ENCODE measurements around the gene MAS1. TPM values are rescaled to one million over a fixed set of nuclear protein-coding genes. Genes with fewer than 3 reads are reported as not detected.

The MAS1 gene
- total RNA-seq, 4 donors from 2014 or later: under 0.01 to 0.58 (median 0.43) TPM

DNA sequence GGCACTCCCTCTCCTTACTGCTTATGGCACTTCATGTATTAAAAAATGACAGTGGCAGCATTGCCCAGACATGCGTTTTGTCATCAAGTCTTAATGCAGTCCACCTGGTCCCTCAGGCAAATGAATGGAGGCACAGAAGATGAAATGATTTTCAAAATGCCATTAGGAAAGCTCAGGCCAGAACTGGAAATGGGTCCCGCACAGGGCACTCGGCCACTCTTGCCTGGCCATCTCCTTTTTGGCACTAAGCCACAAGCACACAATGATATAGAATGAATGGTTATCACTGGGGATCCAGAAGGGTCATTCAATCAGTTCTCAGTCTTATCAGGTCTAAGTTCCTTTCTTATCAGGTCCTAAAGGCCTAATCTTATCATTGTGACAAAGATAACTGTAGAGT is 15.6 kb downstream of the MAS1 start:
- no peak for DNase-seq
- intact Hi-C loops (cut with DNase I; ENCODE audit: low total_unique reads): no loop called here
- no peak for TF ChIP-seq POLR2A (IDR thresholded peaks at IDR 0.05)
- TF ChIP-seq, protein P1, sequence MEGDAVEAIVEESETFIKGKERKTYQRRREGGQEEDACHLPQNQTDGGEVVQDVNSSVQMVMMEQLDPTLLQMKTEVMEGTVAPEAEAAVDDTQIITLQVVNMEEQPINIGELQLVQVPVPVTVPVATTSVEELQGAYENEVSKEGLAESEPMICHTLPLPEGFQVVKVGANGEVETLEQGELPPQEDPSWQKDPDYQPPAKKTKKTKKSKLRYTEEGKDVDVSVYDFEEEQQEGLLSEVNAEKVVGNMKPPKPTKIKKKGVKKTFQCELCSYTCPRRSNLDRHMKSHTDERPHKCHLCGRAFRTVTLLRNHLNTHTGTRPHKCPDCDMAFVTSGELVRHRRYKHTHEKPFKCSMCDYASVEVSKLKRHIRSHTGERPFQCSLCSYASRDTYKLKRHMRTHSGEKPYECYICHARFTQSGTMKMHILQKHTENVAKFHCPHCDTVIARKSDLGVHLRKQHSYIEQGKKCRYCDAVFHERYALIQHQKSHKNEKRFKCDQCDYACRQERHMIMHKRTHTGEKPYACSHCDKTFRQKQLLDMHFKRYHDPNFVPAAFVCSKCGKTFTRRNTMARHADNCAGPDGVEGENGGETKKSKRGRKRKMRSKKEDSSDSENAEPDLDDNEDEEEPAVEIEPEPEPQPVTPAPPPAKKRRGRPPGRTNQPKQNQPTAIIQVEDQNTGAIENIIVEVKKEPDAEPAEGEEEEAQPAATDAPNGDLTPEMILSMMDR (IDR thresholded peaks at IDR 0.05): no peak

DNA sequence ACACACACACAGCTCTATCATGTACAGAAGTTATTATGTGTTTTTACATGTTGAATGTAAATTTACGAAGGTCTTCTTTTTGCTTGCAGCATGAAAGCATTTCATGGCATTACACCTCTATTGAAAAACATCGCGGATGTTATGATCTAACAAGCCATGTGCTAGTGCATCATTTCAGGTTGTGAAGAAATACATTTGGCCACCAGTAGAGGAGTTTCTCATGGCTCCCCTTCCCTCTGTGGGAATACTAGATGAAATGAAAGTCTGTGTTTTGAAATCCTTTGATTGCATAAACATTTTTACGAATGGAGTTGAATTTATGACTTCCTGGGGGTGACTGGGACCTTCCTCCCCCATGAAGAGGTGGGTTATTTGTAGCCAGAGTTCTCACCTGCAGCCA is 17.7 kb downstream of the MAS1 start:
- no peaks in the 10 kb centered on the region for H3K9me3 ChIP-seq
- intact Hi-C loops (cut with DNase I; ENCODE audit: low total_unique reads): no loop called here
- DNase-seq: no peak
- H3K4me1 ChIP-seq: no peaks in the 10 kb centered on the region
- H3K36me3 ChIP-seq: no peaks in the 10 kb centered on the region
- TF ChIP-seq POLR2A (IDR thresholded peaks at IDR 0.05): no peak
- TF ChIP-seq, protein P1 (IDR thresholded peaks at IDR 0.05): peak in 1 of 4 experiments; percentile 21
- no peak overlapping the region for H3K4me3 ChIP-seq
- no peak overlapping the region for H3K27ac ChIP-seq
- H3K27me3 ChIP-seq: no peaks in the 10 kb centered on the region

More for the DNA sequence above, 15.6 kb downstream of the MAS1 start:
- no peaks in the 10 kb centered on the region for H3K4me1 ChIP-seq
- no peaks in the 10 kb centered on the region for H3K9me3 ChIP-seq
- no peak overlapping the region for H3K27ac ChIP-seq
- no peak overlapping the region for H3K4me3 ChIP-seq
- no peaks in the 10 kb centered on the region for H3K27me3 ChIP-seq
- no peaks in the 10 kb centered on the region for H3K36me3 ChIP-seq

- no peak overlapping the region for H3K27ac ChIP-seq
- H3K27me3 ChIP-seq: no peaks in the 10 kb centered on the region
- no peak for DNase-seq
- no peaks in the 10 kb centered on the region for H3K36me3 ChIP-seq
- no peaks in the 10 kb centered on the region for H3K4me1 ChIP-seq
- no peaks in the 10 kb centered on the region for H3K9me3 ChIP-seq
- no peak overlapping the region for H3K4me3 ChIP-seq
- intact Hi-C loops (cut with DNase I; ENCODE audit: low total_unique reads): no loop called here
- no peak for TF ChIP-seq POLR2A (IDR thresholded peaks at IDR 0.05)
- TF ChIP-seq, protein P1 (IDR thresholded peaks at IDR 0.05): no peak
These were observed 18.2 kb downstream of the MAS1 start for GRCh38 chr6:159908979-159909378.

DNA sequence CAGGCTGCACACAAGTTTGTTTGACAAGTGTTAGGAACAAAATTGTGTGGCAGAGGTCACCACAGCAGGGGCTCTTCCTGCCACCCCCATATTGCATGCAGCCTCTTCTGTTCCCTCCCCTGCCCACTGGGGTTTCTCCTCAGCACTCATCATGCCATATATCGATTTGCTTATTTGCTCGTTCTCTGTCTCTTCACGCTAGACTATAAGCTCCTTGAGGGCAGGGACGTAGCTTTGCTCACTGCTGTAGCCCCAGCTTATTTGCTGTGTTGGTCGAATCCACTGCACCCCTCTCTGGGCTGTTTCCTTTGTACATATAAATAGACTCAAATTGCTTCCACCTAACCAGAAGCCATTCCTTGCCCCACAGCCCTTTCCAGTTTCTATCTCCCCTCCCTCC is 19.6 kb downstream of the MAS1 start:
- DNase-seq: no peak
- H3K36me3 ChIP-seq: no peaks in the 10 kb centered on the region
- intact Hi-C loops (cut with DNase I; ENCODE audit: low total_unique reads): no loop called here
- no peaks in the 10 kb centered on the region for H3K27me3 ChIP-seq
- H3K4me3 ChIP-seq: no peak overlapping the region
- TF ChIP-seq, protein P1 (IDR thresholded peaks at IDR 0.05): no peak
- no peak for TF ChIP-seq POLR2A (IDR thresholded peaks at IDR 0.05)
- H3K27ac ChIP-seq: no peak overlapping the region
- no peaks in the 10 kb centered on the region for H3K4me1 ChIP-seq
- H3K9me3 ChIP-seq: no peaks in the 10 kb centered on the region

- H3K27me3 ChIP-seq: no peaks in the 10 kb centered on the region
- no peaks in the 10 kb centered on the region for H3K9me3 ChIP-seq
- no peak for TF ChIP-seq POLR2A (IDR thresholded peaks at IDR 0.05)
- TF ChIP-seq, protein P1 (IDR thresholded peaks at IDR 0.05): no peak
- H3K36me3 ChIP-seq: no peaks in the 10 kb centered on the region
- no peaks in the 10 kb centered on the region for H3K4me1 ChIP-seq
- H3K4me3 ChIP-seq: no peak overlapping the region
- no peak for DNase-seq
- no peak overlapping the region for H3K27ac ChIP-seq
- intact Hi-C loops (cut with DNase I; ENCODE audit: low total_unique reads): no loop called here
These were observed 22.6 kb downstream of the MAS1 start for GRCh38 chr6:159913375-159913774.
